ENCODE measurements around the gene PDCD2. TPM values are rescaled to one million over a fixed set of nuclear protein-coding genes. Genes with fewer than 3 reads are reported as not detected.
"Not testable (repeated sequence)": the region's sequence is repeated elsewhere in the genome, so short reads cannot be mapped to it uniquely, and the experiment has no call there.

PDCD2 gene
- total RNA-seq, 1 donor from 2014 or later, result 63.2 TPM

DNA sequence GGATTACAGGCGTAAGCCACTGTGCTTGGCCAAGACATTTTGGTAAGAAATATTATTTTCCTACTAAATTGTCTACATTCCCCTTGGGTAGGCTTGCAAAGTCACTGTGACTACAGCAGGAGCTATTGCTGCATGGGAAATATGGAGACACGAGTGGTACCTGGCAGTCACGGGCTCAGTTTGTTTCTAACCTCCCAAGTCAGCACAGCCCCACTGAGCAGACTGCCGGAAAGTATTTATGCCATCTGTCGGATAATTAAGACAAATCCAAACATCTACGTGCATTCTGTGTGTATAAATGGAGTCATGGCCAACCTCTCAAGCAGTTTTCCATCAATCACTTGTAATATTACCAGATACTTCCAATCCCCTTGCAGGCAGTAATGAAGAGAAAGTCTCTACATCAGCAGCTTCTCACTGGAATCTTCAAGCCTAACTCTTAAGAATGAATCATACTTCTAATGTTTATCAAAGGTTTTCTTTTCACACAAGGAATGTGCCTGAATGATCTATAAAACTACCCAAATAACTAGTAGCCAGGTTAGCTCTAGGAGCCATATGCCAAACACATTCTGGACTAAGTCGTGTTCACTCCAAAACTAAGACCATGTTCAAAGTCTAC is 51.5 kb downstream of the PDCD2 start:
- DNase-seq (ENCODE audit: low spot score, unreplicated experiment), result no peak
- no peaks in the 10 kb centered on the region for H3K27me3 Mint-ChIP-seq
- TF ChIP-seq, protein P1, sequence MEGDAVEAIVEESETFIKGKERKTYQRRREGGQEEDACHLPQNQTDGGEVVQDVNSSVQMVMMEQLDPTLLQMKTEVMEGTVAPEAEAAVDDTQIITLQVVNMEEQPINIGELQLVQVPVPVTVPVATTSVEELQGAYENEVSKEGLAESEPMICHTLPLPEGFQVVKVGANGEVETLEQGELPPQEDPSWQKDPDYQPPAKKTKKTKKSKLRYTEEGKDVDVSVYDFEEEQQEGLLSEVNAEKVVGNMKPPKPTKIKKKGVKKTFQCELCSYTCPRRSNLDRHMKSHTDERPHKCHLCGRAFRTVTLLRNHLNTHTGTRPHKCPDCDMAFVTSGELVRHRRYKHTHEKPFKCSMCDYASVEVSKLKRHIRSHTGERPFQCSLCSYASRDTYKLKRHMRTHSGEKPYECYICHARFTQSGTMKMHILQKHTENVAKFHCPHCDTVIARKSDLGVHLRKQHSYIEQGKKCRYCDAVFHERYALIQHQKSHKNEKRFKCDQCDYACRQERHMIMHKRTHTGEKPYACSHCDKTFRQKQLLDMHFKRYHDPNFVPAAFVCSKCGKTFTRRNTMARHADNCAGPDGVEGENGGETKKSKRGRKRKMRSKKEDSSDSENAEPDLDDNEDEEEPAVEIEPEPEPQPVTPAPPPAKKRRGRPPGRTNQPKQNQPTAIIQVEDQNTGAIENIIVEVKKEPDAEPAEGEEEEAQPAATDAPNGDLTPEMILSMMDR (IDR thresholded peaks at IDR 0.05; ENCODE audit: unreplicated experiment), result no peak
- no peak overlapping the region for H3K27ac Mint-ChIP-seq
- H3K4me1 Mint-ChIP-seq (ENCODE audit: low read depth), result peaks cover 7% of the 10 kb centered on the region
- no peaks in the 10 kb centered on the region for H3K9me3 Mint-ChIP-seq (ENCODE audit: low read depth)
- H3K36me3 Mint-ChIP-seq (ENCODE audit: insufficient read depth), result peaks cover 16% of the 10 kb centered on the region
- H3K4me3 Mint-ChIP-seq (ENCODE audit: low read depth), result no peak overlapping the region

DNA sequence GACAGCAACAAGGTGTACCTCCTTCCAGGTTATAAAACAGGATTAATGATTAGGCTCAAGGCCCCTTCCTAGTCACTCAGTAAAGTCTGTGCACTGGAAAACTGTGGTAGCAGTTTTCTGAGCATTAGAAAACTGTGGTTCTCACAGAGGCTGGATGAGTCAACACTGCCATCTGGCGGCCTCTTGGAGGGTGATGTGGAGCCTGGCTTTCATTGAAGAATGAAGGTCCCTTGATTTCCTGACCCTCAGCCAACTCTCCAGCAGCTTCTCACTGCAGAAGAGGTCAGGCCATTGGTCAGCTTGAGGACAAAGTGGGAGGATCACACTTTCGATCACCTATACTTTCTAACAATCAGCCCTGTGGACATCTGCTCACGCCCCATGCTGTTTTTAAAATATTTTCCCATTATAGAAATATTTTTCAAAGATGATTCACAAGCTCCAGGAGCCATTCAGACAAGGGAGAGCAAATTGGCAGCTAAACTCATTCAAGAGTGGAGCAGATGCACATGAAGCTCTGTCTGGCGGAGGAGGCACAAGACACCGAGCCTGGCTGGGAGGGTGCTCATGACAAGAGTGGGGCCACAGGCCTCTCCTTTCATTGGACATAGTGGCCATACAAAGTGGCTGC is 54.5 kb downstream of the PDCD2 start:
- Mint-ChIP-seq H3K27ac (peak overlapping the region; percentile 84), H3K27me3 (no peaks in the 10 kb centered on the region), H3K4me1 (ENCODE audit: low read depth) (peaks cover 7% of the 10 kb centered on the region), H3K4me3 (ENCODE audit: low read depth) (no peak overlapping the region), H3K9me3 (ENCODE audit: low read depth) (no peaks in the 10 kb centered on the region), H3K36me3 (ENCODE audit: insufficient read depth) (peaks cover 2% of the 10 kb centered on the region)
- DNase-seq (ENCODE audit: low spot score, unreplicated experiment), result peak; percentile 66
- TF ChIP-seq, protein P1 (IDR thresholded peaks at IDR 0.05; ENCODE audit: unreplicated experiment), result peak; percentile 87

DNA sequence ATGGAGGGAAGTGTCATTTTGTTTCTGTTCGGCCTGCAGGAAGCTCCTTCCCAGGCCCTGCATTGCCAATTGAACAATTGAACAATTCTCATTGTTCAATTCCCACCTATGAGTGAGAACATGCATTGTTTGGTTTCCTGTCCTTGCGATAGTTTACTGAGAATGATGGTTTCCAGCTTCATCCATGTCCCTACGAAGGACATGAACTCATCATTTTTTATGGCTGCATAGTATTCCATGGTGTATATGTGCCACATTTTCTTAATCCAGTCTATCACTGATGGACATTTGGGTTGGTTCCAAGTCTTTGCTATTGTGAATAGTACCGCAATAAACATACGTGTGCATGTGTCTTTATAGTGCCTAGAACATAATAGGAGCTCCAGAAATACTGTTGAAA is 56.4 kb downstream of the PDCD2 start:
- H3K4me3 Mint-ChIP-seq (ENCODE audit: low read depth); H3K9me3 Mint-ChIP-seq (ENCODE audit: low read depth); H3K27ac Mint-ChIP-seq; H3K36me3 Mint-ChIP-seq (ENCODE audit: insufficient read depth); H3K27me3 Mint-ChIP-seq; DNase-seq (ENCODE audit: low spot score, unreplicated experiment): not testable (repeated sequence)
- peaks cover 14% of the 10 kb centered on the region for H3K4me1 Mint-ChIP-seq (ENCODE audit: low read depth)

DNA sequence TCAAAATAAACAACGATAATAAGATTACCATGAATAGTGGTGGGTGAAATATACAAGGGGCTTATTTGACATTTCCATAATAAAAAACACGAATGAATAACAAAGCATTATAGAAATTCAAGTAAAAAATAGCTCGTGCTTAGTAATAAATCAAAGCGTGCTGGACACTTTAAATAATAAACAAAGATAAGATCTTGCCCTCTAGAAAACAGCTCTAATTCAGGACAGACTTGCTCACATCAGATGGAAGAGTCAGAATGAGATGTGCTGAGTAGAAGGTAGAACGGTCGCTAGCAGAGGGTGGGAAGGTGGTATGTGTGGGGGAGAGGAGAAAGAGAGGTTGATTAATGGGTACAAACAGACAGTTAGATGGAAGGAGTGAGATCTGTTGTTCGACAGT is 58.6 kb downstream of the PDCD2 start:
- DNase-seq (ENCODE audit: low spot score, unreplicated experiment), result no peak
- H3K36me3 Mint-ChIP-seq (ENCODE audit: insufficient read depth), result no peaks in the 10 kb centered on the region
- H3K4me1 Mint-ChIP-seq (ENCODE audit: low read depth), result peaks cover 14% of the 10 kb centered on the region
- no peak overlapping the region for H3K4me3 Mint-ChIP-seq (ENCODE audit: low read depth)
- H3K27ac Mint-ChIP-seq, result no peak overlapping the region
- TF ChIP-seq, protein P1 (IDR thresholded peaks at IDR 0.05; ENCODE audit: unreplicated experiment), result no peak
- peaks cover under 1% of the 10 kb centered on the region for H3K9me3 Mint-ChIP-seq (ENCODE audit: low read depth)
- no peaks in the 10 kb centered on the region for H3K27me3 Mint-ChIP-seq

Other genes starting within 250 kb of the PDCD2 start
- gene PSMB1, start 31.3 kb downstream of the PDCD2 start, total RNA-seq, result 154 and 162 TPM in 2 replicates
- gene TBP, start 30.3 kb downstream of the PDCD2 start, total RNA-seq, result 20.0 and 20.3 TPM in 2 replicates